HEK293T (cell line): ENCODE measurements around the gene NOMO2.
"Not testable (repeated sequence)": the region's sequence is repeated elsewhere in the genome, so short reads cannot be mapped to it uniquely, and the experiment has no call there.

Experiments used
- ARNT ChIP-seq: fragments of 450-650 bp; IDR thresholded peaks from 2 replicates; pipeline ENCODE4 v1.6.1; 2017; ENCODE audit warnings: mild to moderate bottlenecking
- BHLHE40 ChIP-seq: fragments of 450-650 bp; IDR thresholded peaks from 2 replicates; pipeline ENCODE4 v1.6.1; 2016; ENCODE audit warnings: mild to moderate bottlenecking, moderate library complexity, borderline replicate concordance
- CTBP1 ChIP-seq: fragments of 450-650 bp; IDR thresholded peaks from 2 replicates; pipeline ENCODE4 v1.6.1; 2016; ENCODE audit warnings: borderline replicate concordance
- ELF4 ChIP-seq: fragments of 450-650 bp; IDR thresholded peaks from 2 replicates; pipeline ENCODE4 v1.6.1; 2017; ENCODE audit warnings: antibody characterized with exemption
- FOXA1 ChIP-seq: fragments of 450-650 bp; IDR thresholded peaks from 2 replicates; pipeline ENCODE4 v1.6.1; 2016; ENCODE audit warnings: mild to moderate bottlenecking
- FOXK2 ChIP-seq: fragments of 450-650 bp; IDR thresholded peaks from 2 replicates; pipeline ENCODE4 v1.6.1; 2016; ENCODE audit warnings: mild to moderate bottlenecking
- FOXM1 ChIP-seq: fragments of 450-650 bp; IDR thresholded peaks from 2 replicates; pipeline ENCODE4 v1.6.1; 2017; ENCODE audit warnings: mild to moderate bottlenecking, borderline replicate concordance
- HDGF ChIP-seq: fragments of 450-650 bp; IDR thresholded peaks from 2 replicates; pipeline ENCODE4 v1.6.1; 2017; ENCODE audit warnings: antibody characterized with exemption, borderline replicate concordance
- NFRKB ChIP-seq: fragments of 450-650 bp; IDR thresholded peaks from 2 replicates; pipeline ENCODE4 v1.6.1; 2016; ENCODE audit warnings: mild to moderate bottlenecking, moderate library complexity
- SUZ12 ChIP-seq: fragments of 450-650 bp; IDR thresholded peaks from 2 replicates; pipeline ENCODE4 v1.6.1; 2016; ENCODE audit warnings: mild to moderate bottlenecking
- TARDBP ChIP-seq: fragments of 450-650 bp; IDR thresholded peaks from 2 replicates; pipeline ENCODE4 v1.6.1; 2016
- ZNF384 ChIP-seq: fragments of 450-650 bp; IDR thresholded peaks from 2 replicates; pipeline ENCODE4 v1.6.1; 2016
- TF ChIP-seq, protein P1 (sequence below): fragments of 450-650 bp; IDR thresholded peaks from 2 replicates; pipeline ENCODE4 v1.6.1; 2016

DNA sequence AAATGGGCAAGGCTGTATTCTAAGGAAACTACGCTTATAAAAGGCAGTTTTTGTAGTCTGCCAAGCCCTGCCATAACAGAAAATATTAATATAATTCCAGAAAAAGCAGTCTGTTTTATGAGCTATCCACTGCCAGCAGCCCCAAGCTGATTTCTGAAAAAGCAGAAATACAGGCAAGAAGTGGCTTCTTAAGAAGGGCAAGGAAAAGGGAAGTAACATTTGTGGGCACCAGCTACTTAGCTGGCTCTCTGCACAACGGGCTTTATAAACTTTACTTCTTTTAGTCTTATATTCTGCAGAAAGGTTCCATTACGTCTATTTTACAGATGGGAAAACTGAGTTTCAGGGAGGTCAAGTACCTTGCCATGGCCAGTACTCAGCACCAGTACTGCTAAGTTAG is 31.6 kb downstream of the NOMO2 start:
- TF ChIP-seq TARDBP, SUZ12, ELF4, NFRKB, FOXA1, BHLHE40, FOXK2, CTBP1, ARNT, HDGF, FOXM1, ZNF384: not testable (repeated sequence)
- TF ChIP-seq, protein P1, sequence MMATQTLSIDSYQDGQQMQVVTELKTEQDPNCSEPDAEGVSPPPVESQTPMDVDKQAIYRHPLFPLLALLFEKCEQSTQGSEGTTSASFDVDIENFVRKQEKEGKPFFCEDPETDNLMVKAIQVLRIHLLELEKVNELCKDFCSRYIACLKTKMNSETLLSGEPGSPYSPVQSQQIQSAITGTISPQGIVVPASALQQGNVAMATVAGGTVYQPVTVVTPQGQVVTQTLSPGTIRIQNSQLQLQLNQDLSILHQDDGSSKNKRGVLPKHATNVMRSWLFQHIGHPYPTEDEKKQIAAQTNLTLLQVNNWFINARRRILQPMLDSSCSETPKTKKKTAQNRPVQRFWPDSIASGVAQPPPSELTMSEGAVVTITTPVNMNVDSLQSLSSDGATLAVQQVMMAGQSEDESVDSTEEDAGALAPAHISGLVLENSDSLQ = not testable (repeated sequence)
